Endothelial cell of umbilical vein (primary cell): ENCODE results near the gene GLYATL1B. TPM values are rescaled to one million over a fixed set of nuclear protein-coding genes. Genes with fewer than 3 reads are reported as not detected.

Experiments
- BruUV-seq: library from RNA; stranded (reverse); fragments of 400-500 nt; replicated peaks from 2 replicates; lab custom pipeline; 2021; lab: Mats Ljungman, UMichigan
- CTCF ChIA-PET: fragments of 300-600, 350-600 bp; sonication (Branson Sonifier 250); formaldehyde crosslinking; loops from one replicate; lab custom pipeline; 2021; ENCODE audit warnings: antibody characterized with exemption, inconsistent platforms; lab: Charles Lee
- POLR2A ChIA-PET: fragments of 300-600, 350-600 bp; sonication (Branson Sonifier 250); formaldehyde crosslinking; loops from one replicate; lab custom pipeline; 2021; ENCODE audit warnings: antibody characterized with exemption, inconsistent platforms; lab: Charles Lee
- DNase-seq: peaks from one replicate; pipeline ENCODE4 v3.0.0-alpha.2; 2011; ENCODE audit warnings: low read depth, low spot score
- FAIRE-seq: peaks from 2 replicates; lab custom pipeline; 2011; peaks lifted over from hg19 to GRCh38; lab: Jason Lieb, UNC
- H2AFZ ChIP-seq: 2 replicates; pipeline ENCODE4 v1.6.0; 2012; ENCODE audit warnings: low read depth, low read length, control low read depth, inconsistent platforms
- H3K27ac ChIP-seq: 2 replicates; pipeline ENCODE4 v1.5.1; 2011; ENCODE audit warnings: low read depth, mild to moderate bottlenecking, control low read depth, low read length, moderate library complexity; ENCODE audit not compliant: insufficient read depth
- H3K27me3 ChIP-seq, 2 experiments: 2 replicates each; pipeline versions ENCODE4 v1.6.0 to v1.6.1; 2011; ENCODE audit warnings: low read length in 2 of 2, mixed read lengths in 1 of 2; ENCODE audit not compliant: control insufficient read depth in 2 of 2, insufficient read depth in 2 of 2
- H3K36me3 ChIP-seq, 2 experiments: 2 replicates in 1 of 2; 3 replicates in 1 of 2; pipeline ENCODE4 v1.5.1; 2011; ENCODE audit warnings: low read length in 2 of 2, mild to moderate bottlenecking in 1 of 2, moderate library complexity in 1 of 2; ENCODE audit not compliant: control insufficient read depth in 2 of 2, insufficient read depth in 2 of 2; ENCODE audit errors: extremely low read depth in 1 of 2
- H3K4me1 ChIP-seq: 3 replicates; pipeline ENCODE4 v1.5.1; 2011; ENCODE audit warnings: mild to moderate bottlenecking, low read length; ENCODE audit not compliant: control insufficient read depth, insufficient read depth; ENCODE audit errors: extremely low read depth
- H3K4me2 ChIP-seq: 2 replicates; pipeline ENCODE4 v1.6.1; 2011; ENCODE audit warnings: low read length, control low read depth, mixed read lengths; ENCODE audit not compliant: insufficient read depth
- H3K4me3 ChIP-seq, 3 experiments: fragments of 200-600 bp in 1 of 3; sonication (generic), shearing (Covaris generic) in 1 of 3; replicated peaks in 1 of 3; 2 replicates each; pipeline ENCODE4 v1.5.1; 2011 to 2016; ENCODE audit warnings: control low read depth in 3 of 3, low read length in 3 of 3, mild to moderate bottlenecking in 2 of 3, inconsistent platforms in 1 of 3, low read depth in 1 of 3, moderate library complexity in 1 of 3; ENCODE audit not compliant: insufficient read depth in 1 of 3
- H3K79me2 ChIP-seq: 2 replicates; pipeline ENCODE4 v1.6.0; 2012; ENCODE audit warnings: low read length, inconsistent platforms; ENCODE audit not compliant: control insufficient read depth, insufficient read depth
- H3K9ac ChIP-seq: replicated peaks from 2 replicates; pipeline ENCODE3; 2011; ENCODE audit warnings: low read length, control low read depth; ENCODE audit not compliant: insufficient read depth; ENCODE audit errors: extremely low read depth
- H3K9me1 ChIP-seq: replicated peaks from 3 replicates; pipeline ENCODE4 v1.6.0; 2011; ENCODE audit warnings: mild to moderate bottlenecking, low read length; ENCODE audit not compliant: control insufficient read depth, insufficient read depth; ENCODE audit errors: extremely low read depth
- H3K9me3 ChIP-seq: replicated peaks from 2 replicates; pipeline ENCODE4 v1.5.1; 2012; ENCODE audit warnings: low read length, inconsistent platforms; ENCODE audit not compliant: control insufficient read depth, insufficient read depth
- H4K20me1 ChIP-seq: replicated peaks from 2 replicates; pipeline ENCODE3; 2011; ENCODE audit warnings: mild to moderate bottlenecking, low read length; ENCODE audit not compliant: control insufficient read depth, insufficient read depth; ENCODE audit errors: extremely low read depth
- EZH2 ChIP-seq: IDR thresholded peaks from 2 replicates; pipeline ENCODE4 v1.6.1; 2012; ENCODE audit warnings: borderline replicate concordance, low read depth, mild to moderate bottlenecking, moderate library complexity, low read length, inconsistent platforms; ENCODE audit not compliant: severe bottlenecking
- FOS ChIP-seq: IDR thresholded peaks from 2 replicates; pipeline ENCODE4 v1.6.1; 2011; ENCODE audit warnings: mild to moderate bottlenecking, low read length, moderate library complexity, borderline replicate concordance; ENCODE audit not compliant: insufficient read depth
- GATA2 ChIP-seq: IDR thresholded peaks from 2 replicates; pipeline ENCODE4 v1.7.0; 2011; ENCODE audit warnings: low read depth, mild to moderate bottlenecking, moderate library complexity, mixed read lengths, low read length; ENCODE audit not compliant: insufficient read length, insufficient read depth
- JUN ChIP-seq: IDR thresholded peaks from 2 replicates; pipeline ENCODE4 v1.6.1; 2011; ENCODE audit warnings: borderline replicate concordance, low read depth; ENCODE audit not compliant: insufficient read length, insufficient read depth
- MYC ChIP-seq: IDR thresholded peaks from one replicate; pipeline ENCODE4 v1.6.1; 2011; ENCODE audit warnings: mild to moderate bottlenecking, low read depth, low read length
- POLR2A ChIP-seq: IDR thresholded peaks from 2 replicates; pipeline ENCODE4 v1.6.1; 2012; ENCODE audit warnings: low read depth, mild to moderate bottlenecking, control low read depth, low read length
- POLR2AphosphoS5 ChIP-seq: IDR thresholded peaks from 2 replicates; pipeline ENCODE4 v1.6.1; 2012; ENCODE audit warnings: low read depth, mild to moderate bottlenecking, control low read depth, low read length, moderate library complexity; ENCODE audit not compliant: insufficient read depth
- dilution Hi-C: fragments of 300-500 bp; cut with MboI; formaldehyde crosslinking; loops from one replicate; pipeline ENCODE4 v1.15.0; 2019; ENCODE audit warnings: low sequenced_read_pairs; ENCODE audit not compliant: extremely low pct_ligation_motif_present
- intact Hi-C: fragments of 100-400 bp; cut with micrococcal nuclease; formaldehyde crosslinking; loops from one replicate; pipeline ENCODE4 v1.10.0; 2022
- polyA plus RNA-seq, 4 experiments: library from polyadenylated mRNA; depleted of rRNA in 3 of 4; stranded (reverse) in 3 of 4; unstranded in 1 of 4; fragments of >200 nt; gene quantifications; 2 replicates each; pipeline versions ENCODE4 v1.2.1 to v1.2.3, GENCODE V29; 2011 to 2012; ENCODE audit warnings: missing spikeins in 1 of 4
- total RNA-seq: library from RNA; stranded (reverse); gene quantifications from 2 replicates; pipeline ENCODE4 v1.2.3, GENCODE V29; 2021
- TF ChIP-seq, protein P1 (sequence below): IDR thresholded peaks from 2 replicates; pipeline ENCODE4 v1.6.1; 2011; ENCODE audit not compliant: insufficient read depth, insufficient read length
- TF ChIP-seq, protein P2 (sequence below), 2 donors: IDR thresholded peaks; 1 replicate in 1 of 2; 2 replicates in 1 of 2; pipeline ENCODE4 v1.5.1; 2011; ENCODE audit warnings: low read length in 2 of 2, mild to moderate bottlenecking in 2 of 2, moderate library complexity in 2 of 2, control low read depth in 1 of 2, inconsistent platforms in 1 of 2, low read depth in 1 of 2; ENCODE audit not compliant: insufficient read depth in 1 of 2; ENCODE audit errors: extremely low read depth in 1 of 2

GLYATL1B gene
- total and polyA plus RNA-seq, 2 donors (not counting 3 experiments of a cell fraction or from before 2014, with no cell fraction given), result not detected

DNA sequence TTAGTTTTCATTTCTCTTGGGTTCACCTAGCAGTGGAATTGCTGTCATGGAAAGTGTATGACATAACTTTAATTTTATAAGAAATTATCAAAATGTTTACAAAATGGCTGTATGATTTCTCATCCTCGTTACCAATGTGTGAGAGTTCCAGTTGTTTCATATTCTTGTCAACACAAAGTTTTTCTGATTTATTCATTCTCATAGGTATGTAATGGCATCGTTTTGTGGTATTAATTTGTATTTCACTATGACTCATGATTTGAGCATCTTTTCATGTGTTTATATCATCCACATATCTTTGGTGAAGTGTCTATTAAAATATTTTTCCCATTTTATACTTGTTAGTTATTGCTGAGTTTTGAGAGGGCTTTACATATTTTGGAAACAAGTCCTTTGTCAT is 26.4 kb downstream of the GLYATL1B start:
- dilution Hi-C loops, result no loop called here
- DNase-seq (no peak), FAIRE-seq (no peak)
- Histone ChIP-seq H3K9me3 (no peaks in the 10 kb centered on the region), H2AFZ (no peak overlapping the region), H3K36me3 (no peaks in the 10 kb centered on the region), H4K20me1 (no peaks in the 10 kb centered on the region), H3K79me2 (peaks cover 7% of the 10 kb centered on the region), H3K9me1 (no peaks in the 10 kb centered on the region), H3K27ac (no peak overlapping the region), H3K4me1 (peaks cover 8% of the 10 kb centered on the region), H3K4me3 (no peak overlapping the region), H3K4me2 (no peak overlapping the region), H3K27me3 (no peaks in the 10 kb centered on the region), H3K9ac (no peak overlapping the region)
- intact Hi-C loops, result no loop called here
- ChIA-PET POLR2A (no interaction called here), CTCF (no interaction called here)
- TF ChIP-seq POLR2AphosphoS5 (no peak), POLR2A (no peak), MYC (no peak)
- TF ChIP-seq, protein P1, sequence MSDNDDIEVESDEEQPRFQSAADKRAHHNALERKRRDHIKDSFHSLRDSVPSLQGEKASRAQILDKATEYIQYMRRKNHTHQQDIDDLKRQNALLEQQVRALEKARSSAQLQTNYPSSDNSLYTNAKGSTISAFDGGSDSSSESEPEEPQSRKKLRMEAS, result no peak
- BruUV-seq, result no TSS peak

DNA sequence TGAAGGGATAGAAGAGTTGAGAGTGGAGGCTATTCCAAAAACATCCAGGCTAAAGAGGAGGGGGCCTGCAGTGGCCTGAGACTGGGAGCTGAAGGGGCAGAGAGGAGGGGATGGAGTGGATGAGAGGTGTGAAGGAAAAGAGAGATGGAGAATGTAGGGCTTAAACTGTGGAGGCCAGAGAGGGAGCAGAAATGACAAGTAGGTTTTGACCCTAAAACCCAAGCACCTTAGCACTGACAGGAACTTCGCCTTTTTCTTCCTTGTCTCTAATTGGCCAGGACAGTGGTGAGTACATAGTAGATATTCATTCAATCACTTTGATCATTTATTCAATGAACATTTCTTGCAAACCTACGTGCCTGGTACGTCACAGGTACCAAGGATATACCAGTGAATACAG is 28.2 kb downstream of the GLYATL1B start:
- Histone ChIP-seq H3K36me3 (no peaks in the 10 kb centered on the region), H2AFZ (no peak overlapping the region), H3K9ac (no peak overlapping the region), H3K4me1 (no peaks in the 10 kb centered on the region), H3K27me3 (no peaks in the 10 kb centered on the region), H3K79me2 (no peaks in the 10 kb centered on the region), H3K27ac (no peak overlapping the region), H3K4me3 (no peak overlapping the region), H3K4me2 (no peak overlapping the region), H4K20me1 (no peaks in the 10 kb centered on the region), H3K9me3 (no peaks in the 10 kb centered on the region), H3K9me1 (no peaks in the 10 kb centered on the region)
- dilution Hi-C loops, result no loop called here
- FAIRE-seq (no peak), DNase-seq (no peak)
- TF ChIP-seq, protein P1, result no peak
- no peak for TF ChIP-seq EZH2
- no peak for TF ChIP-seq FOS
- no peak for TF ChIP-seq MYC
- TF ChIP-seq GATA2, result no peak
- TF ChIP-seq, protein P2, sequence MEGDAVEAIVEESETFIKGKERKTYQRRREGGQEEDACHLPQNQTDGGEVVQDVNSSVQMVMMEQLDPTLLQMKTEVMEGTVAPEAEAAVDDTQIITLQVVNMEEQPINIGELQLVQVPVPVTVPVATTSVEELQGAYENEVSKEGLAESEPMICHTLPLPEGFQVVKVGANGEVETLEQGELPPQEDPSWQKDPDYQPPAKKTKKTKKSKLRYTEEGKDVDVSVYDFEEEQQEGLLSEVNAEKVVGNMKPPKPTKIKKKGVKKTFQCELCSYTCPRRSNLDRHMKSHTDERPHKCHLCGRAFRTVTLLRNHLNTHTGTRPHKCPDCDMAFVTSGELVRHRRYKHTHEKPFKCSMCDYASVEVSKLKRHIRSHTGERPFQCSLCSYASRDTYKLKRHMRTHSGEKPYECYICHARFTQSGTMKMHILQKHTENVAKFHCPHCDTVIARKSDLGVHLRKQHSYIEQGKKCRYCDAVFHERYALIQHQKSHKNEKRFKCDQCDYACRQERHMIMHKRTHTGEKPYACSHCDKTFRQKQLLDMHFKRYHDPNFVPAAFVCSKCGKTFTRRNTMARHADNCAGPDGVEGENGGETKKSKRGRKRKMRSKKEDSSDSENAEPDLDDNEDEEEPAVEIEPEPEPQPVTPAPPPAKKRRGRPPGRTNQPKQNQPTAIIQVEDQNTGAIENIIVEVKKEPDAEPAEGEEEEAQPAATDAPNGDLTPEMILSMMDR (IDR thresholded peaks at IDR 0.05; ENCODE audit: extremely low read depth in 1 of 2, insufficient read depth in 1 of 2, low read depth in 1 of 2, low read length in 2 of 2), result no peak
- no peak for TF ChIP-seq POLR2AphosphoS5
- no peak for TF ChIP-seq JUN
- TF ChIP-seq POLR2A, result no peak
- POLR2A ChIA-PET, result no interaction called here
- CTCF ChIA-PET, result interaction anchor here (1.2 kb wide), 1 partner anchor 21 kb away, joined by 4 read pairs; no protein-coding TSS in a partner anchor
- intact Hi-C loops, result no loop called here
- no TSS peak for BruUV-seq
